ENCODE data around the gene ERFE.

Gene ERFE

GRCh38 chr2:238157506-238158017 lies 1.2 kb upstream of the ERFE start:
- no peak for DNase-seq

- no peak for DNase-seq
These were observed 707 bp upstream of the ERFE start for GRCh38 chr2:238158018-238158508.

- DNase-seq, result no peak
These were observed 335 bp downstream of the ERFE start for GRCh38 chr2:238159071-238159539.

- DNase-seq, result no peak
These were observed 963 bp downstream of the ERFE start for GRCh38 chr2:238159661-238160205.

- no peak for DNase-seq
These were observed 1.7 kb downstream of the ERFE start for GRCh38 chr2:238160206-238161129.

GRCh38 chr2:238161291-238162051 lies 2.7 kb downstream of the ERFE start:
- DNase-seq, result no peak

GRCh38 chr2:238162251-238162845 lies 3.6 kb downstream of the ERFE start:
- no peak for DNase-seq

GRCh38 chr2:238162846-238163441 lies 4.2 kb downstream of the ERFE start:
- DNase-seq, result no peak

GRCh38 chr2:238163481-238164198 lies 4.9 kb downstream of the ERFE start:
- no peak for DNase-seq

GRCh38 chr2:238164906-238165287 lies 6.1 kb downstream of the ERFE start:
- no peak for DNase-seq

GRCh38 chr2:238165288-238165921 lies 6.6 kb downstream of the ERFE start:
- DNase-seq, result no peak

GRCh38 chr2:238166391-238167343 lies 7.9 kb downstream of the ERFE start:
- DNase-seq, result no peak

- DNase-seq, result no peak
These were observed 8.6 kb downstream of the ERFE start for GRCh38 chr2:238167344-238167715.

- DNase-seq, result no peak
These were observed 9.0 kb downstream of the ERFE start for GRCh38 chr2:238167761-238168160.

- no peak for DNase-seq
These were observed 9.7 kb downstream of the ERFE start for GRCh38 chr2:238168196-238169047.

GRCh38 chr2:238169048-238169707 lies 10.4 kb downstream of the ERFE start:
- DNase-seq, result no peak

- no peak for DNase-seq
These were observed 11.0 kb downstream of the ERFE start for GRCh38 chr2:238169708-238170251.
